HT-29 (cell line): ENCODE results near the gene PRR35. TPM values are rescaled to one million over a fixed set of nuclear protein-coding genes. Genes with fewer than 3 reads are reported as not detected.
"Not testable (repeated sequence)": the region's sequence is repeated elsewhere in the genome, so short reads cannot be mapped to it uniquely, and the experiment has no call there.

Source experiments
- DNase-seq: peaks from one replicate; pipeline ENCODE4 v3.0.0-alpha.2; 2015; ENCODE audit warnings: low spot score
- total RNA-seq: library from RNA; depleted of rRNA; stranded (reverse); fragments of >200 nt; shearing (Covaris generic); gene quantifications from 2 replicates; pipeline ENCODE4 v1.2.3, GENCODE V29; 2014

PRR35 gene
- total RNA-seq, 1 experiment from 2014 or later, result not detected

DNA sequence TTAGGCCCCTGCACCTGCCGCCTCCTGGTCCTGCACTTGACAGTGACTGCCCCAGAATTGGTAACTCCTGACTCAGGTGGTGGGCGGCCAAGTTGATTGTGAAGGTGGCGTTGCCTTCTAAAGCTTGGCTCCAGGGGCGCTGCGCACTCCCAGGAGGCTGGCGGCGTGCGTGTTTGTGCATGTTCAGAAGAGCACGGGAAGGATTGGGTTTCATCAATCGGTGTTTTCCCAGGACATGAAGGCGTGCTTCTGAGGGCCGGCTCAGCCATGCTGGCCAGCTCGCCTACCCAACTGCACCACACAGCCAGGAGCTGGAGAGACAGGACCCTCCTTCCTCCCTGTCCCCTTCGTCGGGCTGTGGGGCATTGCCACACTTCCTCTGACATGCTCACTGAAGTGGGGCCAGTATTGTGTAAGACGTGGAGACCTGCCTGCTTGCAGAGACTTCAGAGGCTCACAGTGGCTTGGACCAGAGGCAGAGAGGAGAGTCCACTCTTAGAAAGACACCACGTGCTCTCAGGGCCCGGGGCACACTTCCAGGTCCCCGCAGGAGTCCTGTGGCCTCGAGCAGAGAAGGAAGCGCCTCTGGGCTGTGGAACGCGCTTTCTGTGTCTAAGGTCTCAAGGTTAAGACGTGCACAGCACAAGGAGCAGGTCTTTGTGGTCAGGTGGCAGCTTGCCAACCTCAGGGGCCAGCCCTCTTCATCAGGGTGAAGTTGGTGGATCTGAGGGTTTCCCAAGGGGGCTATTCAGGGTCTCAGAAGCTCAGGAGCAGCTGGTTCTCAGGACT is 32.5 kb downstream of the PRR35 start:
- DNase-seq, result peak; percentile 79

- DNase-seq, result peak; percentile 91
These were observed 33.2 kb downstream of the PRR35 start for GRCh38 chr16:593406-593805.

GRCh38 chr16:593807-594206 is 33.6 kb downstream of the PRR35 start:
- no peak for DNase-seq

DNA sequence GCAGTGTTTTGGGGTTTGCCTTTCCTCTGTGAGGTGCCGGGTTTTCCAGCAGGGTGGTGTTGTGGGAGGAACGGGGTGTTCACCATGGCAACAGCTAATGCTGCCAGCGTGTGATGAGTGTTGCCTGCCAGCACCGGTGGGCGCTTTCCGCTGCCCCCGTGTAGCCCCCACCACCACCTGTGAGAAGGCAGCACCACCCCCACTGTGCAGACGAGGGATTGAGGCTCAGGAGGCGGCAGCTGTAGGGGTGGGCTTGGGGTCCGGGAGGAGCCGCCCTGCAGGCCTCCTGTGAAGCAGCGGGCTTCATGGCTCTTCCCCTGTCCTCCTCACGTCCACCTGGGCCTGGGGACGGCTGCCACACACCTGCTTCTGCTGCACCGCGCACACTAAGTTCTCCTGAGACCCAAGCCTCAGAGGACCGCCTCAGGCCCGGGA is 34.9 kb downstream of the PRR35 start:
- no peak for DNase-seq

GRCh38 chr16:595942-596735 is 35.9 kb downstream of the PRR35 start:
- DNase-seq, result no peak

DNA sequence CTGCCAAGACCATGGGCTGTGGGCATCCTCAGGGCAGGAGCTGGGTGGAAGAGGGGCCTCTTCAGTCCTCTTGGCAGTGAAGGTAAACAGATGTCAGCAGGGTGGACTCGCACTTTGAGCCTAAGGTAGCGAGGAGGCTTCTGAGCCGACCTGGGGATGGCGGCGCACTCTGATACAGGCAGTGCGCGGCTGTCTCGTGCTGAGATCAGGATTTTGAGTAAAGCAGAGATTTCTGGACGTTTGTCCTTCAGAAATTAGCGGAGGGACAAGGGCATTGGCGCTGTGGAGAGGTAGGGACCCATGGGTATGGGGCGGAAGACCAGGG is 36.5 kb downstream of the PRR35 start:
- DNase-seq, result no peak

DNA sequence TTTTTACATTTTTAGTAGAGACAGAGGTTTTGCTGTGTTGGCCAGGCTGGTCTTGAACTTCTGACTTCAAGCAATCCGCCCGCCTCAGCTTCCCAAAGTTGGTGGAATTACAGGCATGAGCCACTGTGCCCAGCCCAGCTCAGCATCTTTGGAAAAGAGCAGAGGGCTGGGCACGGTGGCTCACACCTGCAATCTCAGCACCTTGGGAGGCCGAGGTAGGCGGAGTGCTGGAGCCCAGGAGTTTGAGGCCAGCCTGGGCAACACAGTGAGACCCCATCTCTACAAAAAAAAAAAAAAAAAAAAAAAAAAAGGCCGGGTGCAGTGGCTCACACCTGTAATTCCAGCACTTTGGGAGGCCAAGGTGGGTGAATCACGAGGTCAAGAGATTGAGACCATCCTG is 37.5 kb downstream of the PRR35 start:
- DNase-seq, result not testable (repeated sequence)

- no peak for DNase-seq
These were observed 38.9 kb downstream of the PRR35 start for GRCh38 chr16:598823-599739.

- DNase-seq, result no peak
These were observed 40.6 kb downstream of the PRR35 start for GRCh38 chr16:600781-601180.

DNA sequence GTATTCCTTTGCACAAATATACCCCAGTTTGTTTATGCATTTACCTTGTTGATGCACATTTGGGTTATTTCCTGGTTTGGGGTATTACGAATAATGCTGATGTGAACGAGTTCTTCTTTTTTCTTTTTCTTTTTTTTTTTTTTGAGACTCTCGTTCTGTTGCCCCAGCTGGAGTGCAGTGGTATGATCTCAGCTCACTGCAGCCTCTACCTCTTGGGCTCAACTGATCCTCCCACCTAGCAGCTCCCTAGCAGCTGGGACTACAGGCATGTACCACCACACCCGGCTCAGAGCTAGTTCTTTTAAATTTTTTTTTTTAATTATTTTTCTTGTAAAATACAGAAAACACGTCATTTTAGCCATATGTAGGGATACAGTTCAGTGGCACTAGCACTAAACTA is 43.7 kb downstream of the PRR35 start:
- no peak for DNase-seq

GRCh38 chr16:606656-607307 is 46.6 kb downstream of the PRR35 start:
- DNase-seq, result no peak

DNA sequence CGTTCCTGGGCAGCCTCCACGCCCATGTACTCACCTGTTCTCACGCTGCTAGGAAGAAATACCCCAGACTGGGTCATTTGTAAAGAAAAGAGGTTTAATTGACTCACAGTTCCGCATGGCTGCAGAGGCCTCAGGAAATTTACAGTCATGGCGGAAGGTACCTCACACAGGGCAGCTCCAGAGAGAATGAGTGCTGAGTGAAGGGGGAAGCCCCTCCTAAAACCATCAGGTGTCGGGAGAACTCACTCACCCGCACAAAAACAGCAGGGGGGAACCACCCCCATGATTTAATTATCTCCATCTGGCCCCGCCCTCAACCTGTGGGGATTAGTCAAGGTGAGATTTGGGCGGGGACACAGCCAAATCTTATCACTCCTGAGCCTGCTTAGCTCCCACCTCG is 47.8 kb downstream of the PRR35 start:
- DNase-seq, result no peak

DNA sequence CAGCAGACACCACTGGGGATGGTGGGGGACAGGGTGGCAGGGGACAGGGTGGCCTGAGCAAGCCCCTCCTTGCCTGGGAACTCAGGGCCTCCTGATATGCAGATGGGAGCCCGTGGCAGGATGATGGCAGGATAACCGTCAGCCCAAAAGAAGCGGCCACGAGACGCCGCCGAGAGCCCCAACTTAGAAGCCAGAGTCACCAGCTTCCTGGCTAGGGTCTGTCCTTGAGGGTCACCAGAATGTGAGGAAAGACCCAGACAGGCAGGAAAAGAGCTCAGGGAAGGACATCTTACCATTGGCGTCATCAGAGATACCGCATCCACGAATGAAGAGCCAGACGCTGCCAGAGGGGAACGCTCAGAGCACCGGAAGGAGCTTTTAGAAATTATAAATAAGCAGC is 49.1 kb downstream of the PRR35 start:
- DNase-seq, result no peak

- DNase-seq, result no peak
These were observed 49.8 kb downstream of the PRR35 start for GRCh38 chr16:609984-610383.

DNA sequence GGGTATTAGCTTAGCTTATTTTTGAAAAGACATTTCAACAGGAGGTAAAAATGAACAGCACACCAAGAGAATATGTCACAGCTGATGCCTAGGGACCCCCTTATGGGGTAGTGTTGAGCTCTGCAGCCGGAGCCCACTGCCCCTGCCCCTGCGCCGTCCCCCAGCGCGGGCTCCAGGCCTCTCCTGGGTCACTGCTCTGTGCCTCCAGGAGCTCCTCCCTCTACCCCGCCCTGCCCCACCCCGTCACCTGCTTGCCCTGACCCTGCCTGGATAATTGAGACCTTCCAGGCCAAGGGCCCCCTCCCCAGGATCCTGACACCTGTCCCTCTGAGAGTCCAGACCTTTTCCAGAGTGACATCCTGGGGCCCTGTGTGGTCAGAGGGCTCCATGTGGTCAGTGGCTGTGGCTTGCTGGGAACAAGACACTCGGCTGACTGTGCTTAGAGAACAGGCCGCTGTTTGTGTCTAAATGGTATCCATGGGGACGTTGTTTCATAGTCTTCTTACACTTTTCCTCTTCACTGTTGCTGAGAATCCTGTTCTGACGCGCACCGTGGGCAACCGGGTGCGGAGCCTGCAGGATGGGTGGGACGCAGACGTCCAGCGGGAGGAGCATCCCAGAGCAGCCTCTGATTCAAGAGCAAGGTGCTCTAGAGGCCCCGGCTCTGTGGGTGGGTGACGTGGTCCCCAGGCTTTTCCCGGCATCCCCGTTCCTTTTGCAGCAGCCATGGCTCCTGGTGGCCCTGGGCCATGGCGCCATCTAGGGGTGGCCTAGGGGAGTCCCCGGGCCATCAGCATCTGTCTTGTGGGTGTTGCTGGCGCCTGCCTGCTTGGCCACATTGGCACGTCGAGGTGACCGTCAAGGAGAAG is 50.6 kb downstream of the PRR35 start:
- DNase-seq, result no peak

DNA sequence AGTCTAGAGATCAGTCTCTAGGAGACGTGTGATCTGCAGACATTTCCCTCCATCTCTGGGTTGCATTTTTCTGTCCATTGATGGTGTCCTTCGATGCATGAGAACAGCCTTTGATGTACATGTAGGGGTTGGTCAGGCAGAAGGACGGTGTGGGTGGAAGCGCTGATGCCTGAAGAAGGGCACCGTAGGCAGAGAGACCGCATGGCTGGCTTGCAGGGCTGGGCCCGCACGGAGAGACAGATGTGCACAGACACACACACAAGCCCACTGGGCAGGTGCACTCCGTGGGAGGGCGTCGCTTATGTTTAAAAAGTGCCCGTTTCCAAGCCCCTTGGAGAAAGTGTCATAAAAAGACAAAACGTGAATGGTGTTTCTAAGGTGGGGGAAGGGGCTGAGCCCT is 54.9 kb downstream of the PRR35 start:
- DNase-seq, result no peak
